Measurements from ENCODE around the gene GJA4.

GJA4 gene

DNA sequence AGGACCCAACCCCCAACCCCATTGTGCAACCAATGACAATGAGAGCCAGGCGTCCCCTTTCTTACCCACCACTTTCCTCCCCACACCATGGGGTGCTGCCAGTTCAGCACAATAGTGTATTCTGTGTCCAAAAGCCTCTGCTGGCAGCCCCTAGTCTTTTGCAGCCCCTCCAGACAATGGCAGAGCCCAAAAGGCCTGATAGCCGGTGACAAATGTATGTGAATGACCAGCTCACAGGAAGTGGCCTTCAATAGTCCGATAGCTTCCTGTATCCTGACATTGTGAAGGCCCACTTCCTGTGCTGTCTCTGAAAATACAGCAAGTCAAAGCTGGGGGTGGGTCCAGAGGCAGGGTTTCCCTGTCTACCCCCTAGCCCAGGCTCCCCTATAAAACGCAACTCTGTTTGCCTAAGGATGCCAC lies 50.2 kb downstream of the GJA4 start:
- DNase-seq (ENCODE audit: low read depth, low spot score): no peak
- in situ Hi-C loops (cut with HindIII; ENCODE audit: low sequenced_read_pairs): no loop called here
- H3K4me3 ChIP-seq (ENCODE audit: low read depth, low read length): no peak overlapping the region
- TF ChIP-seq, protein P1, sequence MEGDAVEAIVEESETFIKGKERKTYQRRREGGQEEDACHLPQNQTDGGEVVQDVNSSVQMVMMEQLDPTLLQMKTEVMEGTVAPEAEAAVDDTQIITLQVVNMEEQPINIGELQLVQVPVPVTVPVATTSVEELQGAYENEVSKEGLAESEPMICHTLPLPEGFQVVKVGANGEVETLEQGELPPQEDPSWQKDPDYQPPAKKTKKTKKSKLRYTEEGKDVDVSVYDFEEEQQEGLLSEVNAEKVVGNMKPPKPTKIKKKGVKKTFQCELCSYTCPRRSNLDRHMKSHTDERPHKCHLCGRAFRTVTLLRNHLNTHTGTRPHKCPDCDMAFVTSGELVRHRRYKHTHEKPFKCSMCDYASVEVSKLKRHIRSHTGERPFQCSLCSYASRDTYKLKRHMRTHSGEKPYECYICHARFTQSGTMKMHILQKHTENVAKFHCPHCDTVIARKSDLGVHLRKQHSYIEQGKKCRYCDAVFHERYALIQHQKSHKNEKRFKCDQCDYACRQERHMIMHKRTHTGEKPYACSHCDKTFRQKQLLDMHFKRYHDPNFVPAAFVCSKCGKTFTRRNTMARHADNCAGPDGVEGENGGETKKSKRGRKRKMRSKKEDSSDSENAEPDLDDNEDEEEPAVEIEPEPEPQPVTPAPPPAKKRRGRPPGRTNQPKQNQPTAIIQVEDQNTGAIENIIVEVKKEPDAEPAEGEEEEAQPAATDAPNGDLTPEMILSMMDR (IDR thresholded peaks at IDR 0.05; ENCODE audit: low read depth, low read length): no peak

DNA sequence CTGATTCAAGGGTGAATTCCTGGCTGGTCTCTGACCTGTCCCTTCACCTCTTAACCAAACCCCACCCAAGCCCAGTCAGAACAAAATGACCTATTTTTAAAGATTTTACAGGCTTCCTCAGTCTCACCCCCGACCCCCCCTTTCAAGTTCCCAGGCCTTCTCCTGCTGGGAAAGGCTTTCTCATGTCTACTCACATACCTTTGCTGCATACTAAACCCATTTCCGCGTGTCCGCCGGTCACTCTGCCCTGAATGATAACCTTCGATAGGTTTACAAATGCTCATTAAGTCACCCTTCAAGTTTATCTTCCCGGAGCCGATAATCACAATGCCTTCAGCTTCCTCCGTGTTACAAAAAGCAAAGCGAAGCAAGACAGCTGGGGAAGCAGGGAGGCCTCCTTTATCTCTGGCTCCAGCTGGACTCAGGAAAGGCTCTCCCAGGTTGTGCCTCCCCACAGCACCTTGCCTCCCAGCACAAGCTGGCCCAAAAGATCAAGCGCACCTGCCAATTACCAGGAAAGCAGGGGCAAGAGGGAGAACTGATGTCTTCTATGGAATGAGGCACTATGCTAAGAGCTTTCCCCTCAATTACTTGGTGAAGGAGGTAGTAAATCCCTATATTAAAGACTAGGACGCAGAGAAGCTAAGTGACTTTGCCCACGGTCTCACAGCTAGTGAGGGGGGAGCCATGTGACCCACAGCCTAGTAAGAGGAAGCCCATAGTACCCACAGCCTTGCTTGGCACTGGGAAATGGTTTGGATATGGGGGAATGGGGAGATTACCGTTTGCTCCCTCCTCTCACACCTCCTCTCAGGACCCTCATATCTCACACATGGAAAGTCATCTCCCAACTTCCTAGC lies 50.8 kb downstream of the GJA4 start:
- TF ChIP-seq, protein P1 (IDR thresholded peaks at IDR 0.05; ENCODE audit: low read depth, low read length): no peak
- H3K4me3 ChIP-seq (ENCODE audit: low read depth, low read length): no peak overlapping the region
- in situ Hi-C loops (cut with HindIII; ENCODE audit: low sequenced_read_pairs): no loop called here
- DNase-seq (ENCODE audit: low read depth, low spot score): no peak

- DNase-seq (ENCODE audit: low read depth, low spot score): no peak
- in situ Hi-C loops (cut with HindIII; ENCODE audit: low sequenced_read_pairs): no loop called here
- H3K4me3 ChIP-seq (ENCODE audit: low read depth, low read length): no peak overlapping the region
- TF ChIP-seq, protein P1 (IDR thresholded peaks at IDR 0.05; ENCODE audit: low read depth, low read length): no peak
These were observed 51.4 kb downstream of the GJA4 start for GRCh38 chr1:34844252-34844634.

Measured in astrocyte of the spinal cord (primary cell).